ENCODE data around the gene FAM149B1.

DNA sequence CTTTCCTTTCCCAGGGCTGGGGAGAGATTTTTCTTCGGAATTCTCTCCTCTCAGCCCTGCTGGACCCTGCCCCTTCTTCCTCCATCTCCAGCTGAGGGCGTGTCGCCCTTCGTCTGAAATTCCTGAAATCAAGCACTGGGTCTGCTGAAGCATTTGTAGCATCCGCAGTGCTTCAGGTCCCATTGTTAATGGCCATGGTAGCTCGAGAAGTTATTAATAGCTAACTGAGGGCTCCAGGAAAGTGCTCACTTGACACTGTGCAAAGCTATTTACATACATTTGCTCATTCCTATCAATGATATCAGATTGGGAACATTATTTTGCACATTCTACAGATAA is 515 bp downstream of the FAM149B1 start:
- TF ChIP-seq, protein P1, sequence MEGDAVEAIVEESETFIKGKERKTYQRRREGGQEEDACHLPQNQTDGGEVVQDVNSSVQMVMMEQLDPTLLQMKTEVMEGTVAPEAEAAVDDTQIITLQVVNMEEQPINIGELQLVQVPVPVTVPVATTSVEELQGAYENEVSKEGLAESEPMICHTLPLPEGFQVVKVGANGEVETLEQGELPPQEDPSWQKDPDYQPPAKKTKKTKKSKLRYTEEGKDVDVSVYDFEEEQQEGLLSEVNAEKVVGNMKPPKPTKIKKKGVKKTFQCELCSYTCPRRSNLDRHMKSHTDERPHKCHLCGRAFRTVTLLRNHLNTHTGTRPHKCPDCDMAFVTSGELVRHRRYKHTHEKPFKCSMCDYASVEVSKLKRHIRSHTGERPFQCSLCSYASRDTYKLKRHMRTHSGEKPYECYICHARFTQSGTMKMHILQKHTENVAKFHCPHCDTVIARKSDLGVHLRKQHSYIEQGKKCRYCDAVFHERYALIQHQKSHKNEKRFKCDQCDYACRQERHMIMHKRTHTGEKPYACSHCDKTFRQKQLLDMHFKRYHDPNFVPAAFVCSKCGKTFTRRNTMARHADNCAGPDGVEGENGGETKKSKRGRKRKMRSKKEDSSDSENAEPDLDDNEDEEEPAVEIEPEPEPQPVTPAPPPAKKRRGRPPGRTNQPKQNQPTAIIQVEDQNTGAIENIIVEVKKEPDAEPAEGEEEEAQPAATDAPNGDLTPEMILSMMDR (IDR thresholded peaks at IDR 0.05; ENCODE audit: insufficient read depth, low read length, poor library complexity, severe bottlenecking): no peak
- no peak for TF ChIP-seq EZH2phosphoT487 (conservative IDR thresholded peaks at IDR 0.05; ENCODE audit: low read length)
